Stimulated activated CD4-positive, alpha-beta T cell treated with anti-CD3 and anti-CD28 coated beads, TNF-alpha, amount 100 ng/mL, for 48 hours (primary cell): ENCODE measurements around the gene RUVBL2.
A peak's percentile ranks its signal among the peaks of the same experiment; 100 is the strongest.
"Not testable (repeated sequence)": the region's sequence is repeated elsewhere in the genome, so short reads cannot be mapped to it uniquely, and the experiment has no call there.

Experiments used
- DNase-seq, 3 donors: peaks; one replicate each; pipeline ENCODE4 v3.0.0-alpha.2; 2020; ENCODE audit warnings: low read depth in 3 of 3

The RUVBL2 gene

GRCh38 chr19:49017041-49017665 is 23.5 kb downstream of the RUVBL2 start, which contains the start of gene LHB:
TSS of gene LHB (minus strand) at chr19:49017091. CDS start at chr19:49017081, 10 bp downstream.
- DNase-seq: no peak

GRCh38 chr19:49017666-49018351 is 24.1 kb downstream of the RUVBL2 start:
- DNase-seq: peak; percentile 30 to 50 (median 38)

- not testable (repeated sequence) for DNase-seq
These were observed 24.9 kb downstream of the RUVBL2 start for GRCh38 chr19:49018388-49019241.

GRCh38 chr19:49019242-49019932 is 25.7 kb downstream of the RUVBL2 start:
- peak; percentile 32 to 73 (median 38) for DNase-seq

- no peak for DNase-seq
These were observed 26.7 kb downstream of the RUVBL2 start for GRCh38 chr19:49020342-49020741.

GRCh38 chr19:49020931-49021895 is 27.5 kb downstream of the RUVBL2 start:
- DNase-seq: no peak

GRCh38 chr19:49022116-49022515 is 28.4 kb downstream of the RUVBL2 start:
- no peak for DNase-seq

GRCh38 chr19:49024233-49024632 is 30.5 kb downstream of the RUVBL2 start, which contains the start of gene CGB3:
TSS of gene CGB3 (minus strand) at chr19:49024333. CDS start at chr19:49023971, 362 bp downstream.
- not testable (repeated sequence) for DNase-seq

- not testable (repeated sequence) for DNase-seq
These were observed 31.4 kb downstream of the RUVBL2 start for GRCh38 chr19:49025088-49025487.

GRCh38 chr19:49025599-49025998 is 31.9 kb downstream of the RUVBL2 start:
- DNase-seq: not testable (repeated sequence)

GRCh38 chr19:49028686-49029085 is 35.0 kb downstream of the RUVBL2 start:
- not testable (repeated sequence) for DNase-seq

GRCh38 chr19:49029749-49030148 is 36.1 kb downstream of the RUVBL2 start:
- not testable (repeated sequence) for DNase-seq

- not testable (repeated sequence) for DNase-seq
These were observed 36.6 kb downstream of the RUVBL2 start for GRCh38 chr19:49030323-49030722.

- DNase-seq: peak; percentile 53 to 82 (median 72)
These were observed 38.1 kb downstream of the RUVBL2 start, which contains the start of gene CGB2 for GRCh38 chr19:49031642-49032301. TSS of gene CGB2 (plus strand) at chr19:49031890. CDS start at chr19:49032096, 206 bp downstream.

GRCh38 chr19:49036815-49037214 is 43.1 kb downstream of the RUVBL2 start, which contains the start of gene CGB1:
TSS of gene CGB1 (minus strand) at chr19:49036895. CDS start at chr19:49036711, 184 bp downstream.
- peak; percentile 37 to 54 (median 41) for DNase-seq

- not testable (repeated sequence) for DNase-seq
These were observed 44.4 kb downstream of the RUVBL2 start for GRCh38 chr19:49038111-49038510.

GRCh38 chr19:49038557-49039276 is 45.0 kb downstream of the RUVBL2 start:
- DNase-seq: not testable (repeated sequence)

- not testable (repeated sequence) for DNase-seq
These were observed 46.0 kb downstream of the RUVBL2 start for GRCh38 chr19:49039736-49040135.

GRCh38 chr19:49042177-49042576 is 48.5 kb downstream of the RUVBL2 start:
- DNase-seq: no peak
